Measurements from ENCODE around the gene NFS1.

NFS1 gene

DNA sequence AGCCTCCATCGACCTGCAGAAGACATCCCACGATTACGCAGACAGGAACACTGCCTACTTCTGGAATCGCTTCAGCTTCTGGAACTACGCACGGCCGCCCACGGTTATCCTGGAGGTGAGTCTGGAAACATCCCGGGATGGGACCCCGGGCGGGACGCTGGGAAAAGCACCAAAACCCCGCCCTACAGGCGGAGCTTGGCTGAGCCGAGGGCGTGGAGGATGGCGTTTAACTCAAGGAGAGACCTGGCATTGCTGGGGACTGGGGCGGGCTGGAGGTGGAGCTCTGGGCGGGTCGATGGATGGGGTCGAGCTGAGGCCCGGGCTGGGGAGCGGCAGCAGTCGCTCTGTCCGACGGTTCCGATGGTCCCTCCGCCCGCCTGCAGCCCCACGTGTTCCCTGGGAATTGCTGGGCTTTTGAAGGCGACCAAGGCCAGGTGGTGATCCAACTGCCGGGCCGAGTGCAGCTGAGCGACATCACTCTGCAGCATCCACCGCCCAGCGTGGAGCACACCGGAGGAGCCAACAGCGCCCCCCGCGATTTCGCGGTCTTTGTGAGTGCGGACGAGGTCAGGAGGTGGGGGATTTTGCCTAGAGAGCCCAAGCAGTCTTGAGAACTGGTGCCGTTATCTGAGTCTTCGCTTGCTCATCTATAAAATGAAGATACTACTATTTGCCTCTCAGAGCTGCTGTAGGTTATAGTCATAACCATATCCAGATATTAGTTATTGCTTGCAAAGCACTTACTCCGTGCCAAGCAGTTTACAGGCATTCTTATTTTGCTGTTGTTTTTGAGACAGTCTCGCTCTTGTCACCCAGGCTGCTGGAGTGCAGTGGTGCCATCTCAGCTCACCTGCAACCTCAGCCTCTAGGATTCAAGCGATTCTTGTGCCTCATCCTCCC lies 79.7 kb downstream of the NFS1 start:
- peak; percentile 81 for DNase-seq (ENCODE audit: low read depth, low spot score)
- TF ChIP-seq, protein P1, sequence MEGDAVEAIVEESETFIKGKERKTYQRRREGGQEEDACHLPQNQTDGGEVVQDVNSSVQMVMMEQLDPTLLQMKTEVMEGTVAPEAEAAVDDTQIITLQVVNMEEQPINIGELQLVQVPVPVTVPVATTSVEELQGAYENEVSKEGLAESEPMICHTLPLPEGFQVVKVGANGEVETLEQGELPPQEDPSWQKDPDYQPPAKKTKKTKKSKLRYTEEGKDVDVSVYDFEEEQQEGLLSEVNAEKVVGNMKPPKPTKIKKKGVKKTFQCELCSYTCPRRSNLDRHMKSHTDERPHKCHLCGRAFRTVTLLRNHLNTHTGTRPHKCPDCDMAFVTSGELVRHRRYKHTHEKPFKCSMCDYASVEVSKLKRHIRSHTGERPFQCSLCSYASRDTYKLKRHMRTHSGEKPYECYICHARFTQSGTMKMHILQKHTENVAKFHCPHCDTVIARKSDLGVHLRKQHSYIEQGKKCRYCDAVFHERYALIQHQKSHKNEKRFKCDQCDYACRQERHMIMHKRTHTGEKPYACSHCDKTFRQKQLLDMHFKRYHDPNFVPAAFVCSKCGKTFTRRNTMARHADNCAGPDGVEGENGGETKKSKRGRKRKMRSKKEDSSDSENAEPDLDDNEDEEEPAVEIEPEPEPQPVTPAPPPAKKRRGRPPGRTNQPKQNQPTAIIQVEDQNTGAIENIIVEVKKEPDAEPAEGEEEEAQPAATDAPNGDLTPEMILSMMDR (IDR thresholded peaks at IDR 0.05; ENCODE audit: low read depth, low read length), result peak; percentile 54
- peak overlapping the region; percentile 60 for H3K4me3 ChIP-seq (ENCODE audit: low read depth, low read length)
- in situ Hi-C loops (cut with HindIII; ENCODE audit: low sequenced_read_pairs), result no loop called here

DNA sequence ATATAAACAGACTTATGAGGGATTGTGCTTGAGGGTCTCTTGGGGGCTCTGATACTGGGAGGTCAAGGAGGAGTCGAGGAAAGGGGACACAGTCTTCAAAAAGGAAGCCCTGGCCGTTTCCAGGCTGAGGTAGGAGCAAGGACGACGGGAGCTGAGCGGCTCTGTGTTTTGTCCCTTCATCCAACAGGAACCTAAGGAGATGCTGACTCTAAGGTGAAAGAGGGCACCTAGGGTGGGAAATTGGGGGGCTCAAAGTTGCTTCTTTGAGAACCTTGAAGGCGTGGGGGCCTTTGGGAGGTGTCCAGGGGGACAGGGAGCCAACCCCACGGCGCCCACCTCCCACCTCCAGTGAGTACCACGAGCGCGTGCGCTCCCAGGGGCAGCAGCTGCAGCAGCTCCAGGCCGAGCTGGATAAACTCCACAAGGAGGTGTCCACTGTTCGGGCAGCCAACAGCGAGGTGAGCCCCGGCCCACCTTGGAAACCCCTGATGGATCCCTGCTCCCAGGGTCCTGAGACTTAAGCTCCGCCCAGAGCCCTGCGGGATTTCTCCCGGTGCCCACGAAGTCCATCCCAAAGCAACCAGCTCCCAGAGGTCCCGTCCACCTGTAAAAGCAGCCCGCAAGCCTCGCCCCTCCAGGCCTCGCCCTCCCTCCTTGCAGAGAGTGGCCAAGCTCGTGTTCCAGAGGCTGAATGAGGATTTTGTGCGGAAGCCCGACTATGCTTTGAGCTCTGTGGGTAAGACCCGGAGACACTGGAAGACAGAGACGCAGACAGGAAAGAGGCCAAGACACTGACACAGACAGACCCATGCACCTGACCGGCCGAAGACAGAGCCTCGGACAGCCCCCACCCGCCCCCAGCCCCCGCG lies 80.7 kb downstream of the NFS1 start:
- in situ Hi-C loops (cut with HindIII; ENCODE audit: low sequenced_read_pairs), result no loop called here
- H3K4me3 ChIP-seq (ENCODE audit: low read depth, low read length), result peak overlapping the region; percentile 60
- peak; percentile 34 for DNase-seq (ENCODE audit: low read depth, low spot score)
- TF ChIP-seq, protein P1 (IDR thresholded peaks at IDR 0.05; ENCODE audit: low read depth, low read length), result no peak
